ENCODE data around the gene IRF3.

DNA sequence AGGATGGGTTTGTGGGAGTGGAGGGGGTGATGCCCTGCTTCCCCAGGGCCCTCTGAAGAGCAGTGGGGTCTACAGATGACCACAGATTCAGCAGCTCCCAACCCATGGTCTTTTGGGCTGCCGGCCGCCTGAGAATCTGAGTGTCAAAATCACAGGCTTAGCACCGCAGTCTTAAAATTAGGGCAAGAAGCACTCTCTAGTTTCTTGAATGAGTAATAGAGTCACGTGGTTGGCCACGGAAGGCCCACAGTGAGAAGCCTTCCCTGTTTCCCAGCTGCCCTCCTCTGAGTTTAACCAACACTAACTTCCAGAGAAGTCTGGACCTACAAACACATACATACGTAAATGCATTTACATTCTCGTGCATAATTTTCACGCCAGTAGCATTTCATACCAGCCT lies 16.6 kb upstream of the IRF3 start:
- TF ChIP-seq CTCF (IDR thresholded peaks at IDR 0.05) (no peak), POLR2A (IDR thresholded peaks at IDR 0.05) (no peak)

All from right lobe of liver (tissue), 4 donors.